ENCODE measurements around the gene TMEM255A. TPM values are rescaled to one million over a fixed set of nuclear protein-coding genes. Genes with fewer than 3 reads are reported as not detected.

TMEM255A gene
- total RNA-seq, 1 donor from 2014 or later, result 4.6 TPM

- no peaks in the 10 kb centered on the region for H3K79me2 ChIP-seq (ENCODE audit: insufficient read depth, low read length)
- FAIRE-seq, result no peak
- no peak for DNase-seq (ENCODE audit: low read depth)
These were observed 72.3 kb downstream of the TMEM255A start for GRCh38 chrX:120238933-120239332.

GRCh38 chrX:120236687-120237479 is 74.4 kb downstream of the TMEM255A start:
- H3K9me3 ChIP-seq (ENCODE audit: insufficient read depth, low read depth, low read length), result no peaks in the 10 kb centered on the region
- Mint-ChIP-seq H3K27me3 (ENCODE audit: low read depth, unreplicated experiment) (no peaks in the 10 kb centered on the region), H3K36me3 (ENCODE audit: low read depth, unreplicated experiment) (no peaks in the 10 kb centered on the region), H3K4me3 (ENCODE audit: unreplicated experiment) (no peak overlapping the region), H3K9me3 (ENCODE audit: unreplicated experiment) (no peaks in the 10 kb centered on the region), H3K4me1 (ENCODE audit: low read depth, unreplicated experiment) (peaks cover 11% of the 10 kb centered on the region), H3K27ac (ENCODE audit: unreplicated experiment) (no peak overlapping the region)
- H3K4me2 ChIP-seq (ENCODE audit: low read length), result no peak overlapping the region
- no peak overlapping the region for H3K9ac ChIP-seq (ENCODE audit: low read length)
- H4K20me1 ChIP-seq (ENCODE audit: insufficient read depth, low read length), result no peaks in the 10 kb centered on the region
- no peaks in the 10 kb centered on the region for H3K4me1 ChIP-seq (ENCODE audit: insufficient read depth, low read length)
- DNase-seq (ENCODE audit: low read depth) (no peak), FAIRE-seq (no peak)
- no peak overlapping the region for H3K4me3 ChIP-seq (ENCODE audit: insufficient read depth, low read depth, low read length)
- no peaks in the 10 kb centered on the region for H3K27me3 ChIP-seq (ENCODE audit: insufficient read depth, low read length)
- H2AFZ ChIP-seq (ENCODE audit: low read depth, low read length), result no peak overlapping the region
- TF ChIP-seq EZH2 (IDR thresholded peaks at IDR 0.05; ENCODE audit: insufficient read depth, low read length) (no peak), CTCF (IDR thresholded peaks at IDR 0.05; ENCODE audit: insufficient read depth, low read depth, low read length) (no peak)
- H3K79me2 ChIP-seq (ENCODE audit: insufficient read depth, low read length), result no peaks in the 10 kb centered on the region
- no peak overlapping the region for H3K27ac ChIP-seq (ENCODE audit: low read depth, low read length)
- no peaks in the 10 kb centered on the region for H3K36me3 ChIP-seq (ENCODE audit: insufficient read depth, low read length)

More at GRCh38 chrX:120238933-120239332, 72.3 kb downstream of the TMEM255A start:
- H3K27ac Mint-ChIP-seq (ENCODE audit: unreplicated experiment), result peak overlapping the region; percentile 84
- H3K4me3 ChIP-seq (ENCODE audit: insufficient read depth, low read depth, low read length), result no peak overlapping the region
- no peaks in the 10 kb centered on the region for H3K36me3 Mint-ChIP-seq (ENCODE audit: low read depth, unreplicated experiment)
- H3K9me3 ChIP-seq (ENCODE audit: insufficient read depth, low read depth, low read length), result no peaks in the 10 kb centered on the region
- no peaks in the 10 kb centered on the region for H3K27me3 Mint-ChIP-seq (ENCODE audit: low read depth, unreplicated experiment)
- H3K4me1 Mint-ChIP-seq (ENCODE audit: low read depth, unreplicated experiment), result peaks cover 11% of the 10 kb centered on the region
- no peak overlapping the region for H3K27ac ChIP-seq (ENCODE audit: low read depth, low read length)
- no peak for TF ChIP-seq CTCF (IDR thresholded peaks at IDR 0.05; ENCODE audit: insufficient read depth, low read depth, low read length)
- TF ChIP-seq EZH2 (IDR thresholded peaks at IDR 0.05; ENCODE audit: insufficient read depth, low read length), result no peak
- H3K9ac ChIP-seq (ENCODE audit: low read length), result no peak overlapping the region
- H3K4me2 ChIP-seq (ENCODE audit: low read length), result no peak overlapping the region
- H3K4me1 ChIP-seq (ENCODE audit: insufficient read depth, low read length), result no peaks in the 10 kb centered on the region
- H4K20me1 ChIP-seq (ENCODE audit: insufficient read depth, low read length), result no peaks in the 10 kb centered on the region
- peak overlapping the region; percentile 73 for H3K4me3 Mint-ChIP-seq (ENCODE audit: unreplicated experiment)
- H3K9me3 Mint-ChIP-seq (ENCODE audit: unreplicated experiment), result no peaks in the 10 kb centered on the region
- H3K36me3 ChIP-seq (ENCODE audit: insufficient read depth, low read length), result no peaks in the 10 kb centered on the region
- no peak overlapping the region for H2AFZ ChIP-seq (ENCODE audit: low read depth, low read length)
- H3K27me3 ChIP-seq (ENCODE audit: insufficient read depth, low read length), result no peaks in the 10 kb centered on the region

- H4K20me1 ChIP-seq (ENCODE audit: insufficient read depth, low read length), result no peaks in the 10 kb centered on the region
- no peaks in the 10 kb centered on the region for H3K27me3 ChIP-seq (ENCODE audit: insufficient read depth, low read length)
- H3K27ac ChIP-seq (ENCODE audit: low read depth, low read length), result no peak overlapping the region
- Mint-ChIP-seq H3K27ac (ENCODE audit: unreplicated experiment) (no peak overlapping the region), H3K36me3 (ENCODE audit: low read depth, unreplicated experiment) (no peaks in the 10 kb centered on the region), H3K4me3 (ENCODE audit: unreplicated experiment) (no peak overlapping the region), H3K4me1 (ENCODE audit: low read depth, unreplicated experiment) (peaks cover 11% of the 10 kb centered on the region), H3K27me3 (ENCODE audit: low read depth, unreplicated experiment) (no peaks in the 10 kb centered on the region), H3K9me3 (ENCODE audit: unreplicated experiment) (no peaks in the 10 kb centered on the region)
- no peak overlapping the region for H2AFZ ChIP-seq (ENCODE audit: low read depth, low read length)
- H3K79me2 ChIP-seq (ENCODE audit: insufficient read depth, low read length), result no peaks in the 10 kb centered on the region
- H3K9me3 ChIP-seq (ENCODE audit: insufficient read depth, low read depth, low read length), result no peaks in the 10 kb centered on the region
- no peak overlapping the region for H3K4me3 ChIP-seq (ENCODE audit: insufficient read depth, low read depth, low read length)
- TF ChIP-seq CTCF (IDR thresholded peaks at IDR 0.05; ENCODE audit: insufficient read depth, low read depth, low read length) (no peak), EZH2 (IDR thresholded peaks at IDR 0.05; ENCODE audit: insufficient read depth, low read length) (no peak)
- no peak overlapping the region for H3K9ac ChIP-seq (ENCODE audit: low read length)
- H3K4me2 ChIP-seq (ENCODE audit: low read length), result no peak overlapping the region
- FAIRE-seq (no peak), DNase-seq (ENCODE audit: low read depth) (no peak)
- H3K36me3 ChIP-seq (ENCODE audit: insufficient read depth, low read length), result no peaks in the 10 kb centered on the region
- no peaks in the 10 kb centered on the region for H3K4me1 ChIP-seq (ENCODE audit: insufficient read depth, low read length)
These were observed 76.0 kb downstream of the TMEM255A start for GRCh38 chrX:120235284-120235683.
